Measurements from ENCODE around the gene ABCG1. TPM values are rescaled to one million over a fixed set of nuclear protein-coding genes. Genes with fewer than 3 reads are reported as not detected.

The ABCG1 gene
- total RNA-seq, 1 experiment from 2014 or later: 9.0 TPM

Other genes starting within 250 kb of the ABCG1 start
- gene ZBTB21, start 208.8 kb upstream of the ABCG1 start, total RNA-seq (2014; rRNA removed; shearing (Covaris generic)): 12.8 and 16.0 TPM in 2 replicates
- gene UMODL1, start 147.8 kb upstream of the ABCG1 start, total RNA-seq (2014; rRNA removed; shearing (Covaris generic)): not detected in 2 replicates
- not detected in 2 replicates for gene TFF3, start 96.3 kb downstream of the ABCG1 start, total RNA-seq (2014; rRNA removed; shearing (Covaris generic))
- not detected in 2 replicates for gene TFF2, start 131.9 kb downstream of the ABCG1 start, total RNA-seq (2014; rRNA removed; shearing (Covaris generic))
- not detected in 2 replicates for gene TFF1, start 147.4 kb downstream of the ABCG1 start, total RNA-seq (2014; rRNA removed; shearing (Covaris generic))
- gene TMPRSS3, start 176.9 kb downstream of the ABCG1 start, total RNA-seq (2014; rRNA removed; shearing (Covaris generic)): 3.2 and 6.9 TPM in 2 replicates
- not detected in 2 replicates for gene UBASH3A, start 184.8 kb downstream of the ABCG1 start, total RNA-seq (2014; rRNA removed; shearing (Covaris generic))

All from H4 (cell line).